Subcutaneous adipose tissue (tissue), 4 donors: Measurements from ENCODE around the gene PBX2. TPM values are rescaled to one million over a fixed set of nuclear protein-coding genes. Genes with fewer than 3 reads are reported as not detected.

Source experiments
- CTCF ChIP-seq: fragments of 450-650 bp; IDR thresholded peaks from one replicate; pipeline ENCODE4 v1.5.1; 2016; ENCODE audit warnings: low read depth, mild to moderate bottlenecking, control low read depth, antibody characterized with exemption, moderate library complexity
- total RNA-seq, 4 donors: library from RNA; depleted of rRNA; stranded (reverse); fragments of >200 nt; gene quantifications; one replicate each; pipeline ENCODE4 v1.1.0, GENCODE V29; 2016

Gene PBX2
- total RNA-seq, 4 donors from 2014 or later, result 26.9 to 40.9 (median 33.7) TPM

GRCh38 chr6:32194825-32195651, 5.0 kb upstream of the PBX2 start:
- no peak for TF ChIP-seq CTCF

DNA sequence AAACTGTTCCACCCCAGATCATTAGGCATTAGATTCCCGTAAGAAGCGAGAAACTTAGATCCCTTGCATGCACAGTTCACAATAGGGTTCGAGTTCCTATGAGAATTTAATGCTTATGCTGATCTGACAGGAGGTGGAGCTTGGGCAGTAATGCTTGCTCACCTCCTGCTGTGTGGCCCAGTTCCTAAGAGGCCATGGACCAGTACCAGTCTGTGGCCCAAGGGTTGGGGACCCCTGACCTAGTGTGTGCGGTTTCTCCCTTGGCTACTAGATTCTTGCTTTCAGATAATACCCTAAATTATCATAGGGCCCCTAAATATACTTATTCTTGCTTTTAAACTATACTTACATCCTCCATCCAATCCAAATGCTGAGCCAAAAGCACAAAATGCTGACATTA, 4.4 kb upstream of the PBX2 start:
- TF ChIP-seq CTCF, result no peak

- TF ChIP-seq CTCF, result no peak
Observed at GRCh38 chr6:32192608-32193039, 2.6 kb upstream of the PBX2 start, which contains the start of gene GPSM3. Gene GPSM3 (minus strand): TSS chr6:32192643. CDS start chr6:32192513, 130 bp downstream.

GRCh38 chr6:32191696-32192607, 1.9 kb upstream of the PBX2 start:
- TF ChIP-seq CTCF, result no peak

DNA sequence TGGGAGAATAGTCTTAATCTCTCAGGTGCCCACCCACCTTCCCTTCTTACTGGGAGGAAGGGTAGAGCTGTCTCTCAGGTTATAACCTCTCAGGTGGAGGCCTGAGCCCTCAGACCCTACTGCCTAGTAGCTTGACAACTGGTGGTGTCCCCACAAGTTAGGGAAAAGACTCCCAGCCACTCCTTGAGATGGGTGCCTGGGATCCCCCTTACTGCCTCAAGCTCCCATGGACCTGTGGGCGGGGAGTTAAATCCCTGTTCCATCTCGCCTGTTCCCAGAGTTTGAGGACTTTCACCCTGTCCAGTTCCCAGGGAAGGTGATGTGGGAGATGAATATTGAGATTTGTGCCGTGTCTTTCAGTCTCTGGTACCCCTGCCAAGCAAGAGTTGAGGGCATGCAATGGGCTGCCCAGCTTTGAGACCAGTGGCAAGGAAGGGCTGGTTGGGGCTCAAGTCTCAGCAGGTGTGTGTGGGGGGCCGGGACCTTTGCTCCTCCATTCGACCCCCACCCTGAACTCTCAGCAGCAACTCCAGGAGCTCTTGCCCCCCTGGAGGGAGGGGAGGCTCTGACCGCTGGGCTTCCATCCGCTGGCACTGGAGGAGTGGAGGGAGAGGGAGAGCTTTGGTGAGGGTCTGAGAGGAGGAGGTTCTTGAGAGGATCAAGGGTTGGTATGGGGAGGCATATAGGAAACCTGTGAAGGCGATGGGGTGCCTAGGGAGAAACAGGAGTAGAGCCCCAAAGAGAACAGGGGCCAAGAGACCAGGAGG, 1.1 kb upstream of the PBX2 start:
- no peak for TF ChIP-seq CTCF

- TF ChIP-seq CTCF, result no peak
Observed at GRCh38 chr6:32189742-32190053, 304 bp downstream of the PBX2 start.
